A204.1 (cell line): ENCODE data around the gene KCNIP1.

Source experiments
- FAIRE-seq: peaks from 2 replicates; lab custom pipeline; 2012; peaks lifted over from hg19 to GRCh38; lab: Jason Lieb, UNC

KCNIP1 gene

GRCh38 chr5:170785416-170785815, 281.6 kb downstream of the KCNIP1 start:
- FAIRE-seq: no peak
